Ovary (tissue), 9 donors: Measurements from ENCODE around the gene PTPRN2. TPM values are rescaled to one million over a fixed set of nuclear protein-coding genes. Genes with fewer than 3 reads are reported as not detected.

Source experiments
- DNase-seq, 5 donors: peaks; one replicate each; pipeline ENCODE4 v3.0.0-alpha.2; 2019 to 2020
- H3K27ac ChIP-seq, 2 donors: fragments of 200-600 bp; one replicate each; pipeline versions ENCODE4 v1.5.1 to v1.8.0; 2019 to 2022
- H3K27me3 ChIP-seq: fragments of 200-600 bp; one replicate; pipeline ENCODE4 v1.8.0; 2022
- H3K36me3 ChIP-seq: fragments of 200-600 bp; sonication (generic); one replicate; pipeline ENCODE4 v1.5.1; 2019
- H3K4me1 ChIP-seq: one replicate; pipeline ENCODE4 v1.8.1; 2013; ENCODE audit warnings: mild to moderate bottlenecking, moderate library complexity; ENCODE audit not compliant: insufficient read depth
- H3K4me3 ChIP-seq: fragments of 200-600 bp; sonication (generic); one replicate; pipeline ENCODE4 v1.5.1; 2017
- H3K9me3 ChIP-seq, 2 donors: fragments of 200-600 bp in 1 of 2; sonication (generic) in 1 of 2; one replicate each; pipeline versions ENCODE4 v1.5.1 to v1.8.1; 2013 to 2019; ENCODE audit warnings: mild to moderate bottlenecking in 1 of 2, moderate library complexity in 1 of 2
- EP300 ChIP-seq: sonication (generic); formaldehyde crosslinking; IDR thresholded peaks from one replicate; pipeline ENCODE4 v1.6.1; 2017; ENCODE audit warnings: antibody characterized with exemption
- POLR2A ChIP-seq: fragments of 450-650 bp; IDR thresholded peaks from one replicate; pipeline ENCODE4 v1.6.1; 2017; ENCODE audit warnings: antibody characterized with exemption, mild to moderate bottlenecking, moderate library complexity
- WGBS, 3 donors: extraction: QIAGEN DNeasy Blood & Tissue Kit in 1 of 3; methylation state at CpG; one replicate each; pipeline versions ENCODE4 v1.1.5 to v1.1.7; 2013 to 2017; 5-methylcytosine and 5-hydroxymethylcytosine counted together
- intact Hi-C, 4 donors: fragments of 100-400 bp; cut with DNase I; formaldehyde crosslinking; loops; one replicate each; pipeline versions ENCODE4 v1.11.0 to v1.15.1; 2022 to 2023
- polyA plus RNA-seq, 2 donors: library from polyadenylated mRNA; stranded (reverse); fragments of 200-250 nt in 1 of 2; fragments of 350-450 nt in 1 of 2; fragmentation: Illumina TruSeq in 1 of 2; extraction: RNeasy Lipid Tissue Mini Kit (QIAGEN cat#74804) in 1 of 2; gene quantifications; one replicate each; pipeline ENCODE4 v1.2.3, GENCODE V29; 2013 to 2014
- total RNA-seq, 7 donors: library from RNA; depleted of rRNA in 2 of 7; stranded (reverse); fragments of >200 nt in 2 of 7; fragmentation: NEBNext Ultra II Directional in 3 of 7; extraction: Animal tissue kit (Norgen Biotek cat#: 25700) in 3 of 7; gene quantifications; one replicate each; pipeline versions ENCODE4 v1.1.0 to v1.2.4, GENCODE V29; 2016 to 2023
- TF ChIP-seq, protein P1 (sequence below), 3 donors: fragments of 450-650 bp in 2 of 3; fragments of 200-600 bp in 1 of 3; IDR thresholded peaks; one replicate each; pipeline versions ENCODE4 v1.5.1 to v1.8.0; 2016 to 2022; ENCODE audit warnings: antibody characterized with exemption in 3 of 3, mild to moderate bottlenecking in 1 of 3
- donor health status: DM: no; HTN: no; CAD: no; lungs with moderate emphysema.
- donor health status: DM: no; HTN: no; CAD: no.
- donor health status: Bipolar disorder and iron deficiency.
- donor health status: DM: yes; HTN: yes; CAD: no.
- donor health status: DM: no; HTN: no; CAD: no.
- donor health status: DM: yes; HTN: yes; CAD: no.

Gene PTPRN2
- total and polyA plus RNA-seq, 9 donors, result 3.5 to 11.1 (median 5.9) TPM

- Histone ChIP-seq H3K36me3 (no peaks in the 10 kb centered on the region), H3K4me1 (no peaks in the 10 kb centered on the region), H3K27me3 (no peaks in the 10 kb centered on the region), H3K27ac (no peak overlapping the region), H3K4me3 (no peak overlapping the region), H3K9me3 (no peaks in the 10 kb centered on the region)
- WGBS, 3 donors, result 79 to 86% (median 84%) methylated on average over 14 of the region's 14 CpGs
- DNase-seq, result no peak
- TF ChIP-seq POLR2A (no peak), EP300 (no peak)
- TF ChIP-seq, protein P1, sequence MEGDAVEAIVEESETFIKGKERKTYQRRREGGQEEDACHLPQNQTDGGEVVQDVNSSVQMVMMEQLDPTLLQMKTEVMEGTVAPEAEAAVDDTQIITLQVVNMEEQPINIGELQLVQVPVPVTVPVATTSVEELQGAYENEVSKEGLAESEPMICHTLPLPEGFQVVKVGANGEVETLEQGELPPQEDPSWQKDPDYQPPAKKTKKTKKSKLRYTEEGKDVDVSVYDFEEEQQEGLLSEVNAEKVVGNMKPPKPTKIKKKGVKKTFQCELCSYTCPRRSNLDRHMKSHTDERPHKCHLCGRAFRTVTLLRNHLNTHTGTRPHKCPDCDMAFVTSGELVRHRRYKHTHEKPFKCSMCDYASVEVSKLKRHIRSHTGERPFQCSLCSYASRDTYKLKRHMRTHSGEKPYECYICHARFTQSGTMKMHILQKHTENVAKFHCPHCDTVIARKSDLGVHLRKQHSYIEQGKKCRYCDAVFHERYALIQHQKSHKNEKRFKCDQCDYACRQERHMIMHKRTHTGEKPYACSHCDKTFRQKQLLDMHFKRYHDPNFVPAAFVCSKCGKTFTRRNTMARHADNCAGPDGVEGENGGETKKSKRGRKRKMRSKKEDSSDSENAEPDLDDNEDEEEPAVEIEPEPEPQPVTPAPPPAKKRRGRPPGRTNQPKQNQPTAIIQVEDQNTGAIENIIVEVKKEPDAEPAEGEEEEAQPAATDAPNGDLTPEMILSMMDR (IDR thresholded peaks at IDR 0.05), result no peak
- intact Hi-C loops, result no loop called here
These were observed 222.4 kb downstream of the PTPRN2 start for GRCh38 chr7:158365267-158365666.

DNA sequence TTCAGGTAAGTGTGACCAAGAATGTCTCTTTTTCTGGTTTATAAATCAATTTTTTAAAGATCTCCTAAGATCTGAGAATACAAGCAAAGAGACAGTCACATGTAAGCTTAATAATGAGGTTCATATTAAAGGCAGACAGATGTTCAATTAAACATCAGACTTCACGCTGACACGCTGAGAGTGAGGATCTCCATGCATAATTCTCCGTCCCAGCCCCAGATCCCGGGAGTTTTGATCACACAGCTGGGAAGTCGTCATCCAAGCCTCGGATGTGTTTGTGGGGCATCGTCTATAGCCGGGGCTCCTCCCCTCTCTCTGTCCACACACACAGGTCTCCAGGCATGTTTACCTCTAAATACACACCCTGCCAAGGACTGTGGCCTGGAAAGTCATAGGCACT lies 223.2 kb downstream of the PTPRN2 start:
- TF ChIP-seq EP300 (no peak), POLR2A (no peak)
- TF ChIP-seq, protein P1 (IDR thresholded peaks at IDR 0.05), result no peak
- whole genome bisulfite sequencing, 3 donors, result 69 to 78% (median 73%) methylated on average over 8 of the region's 8 CpGs
- Histone ChIP-seq H3K27ac (no peak overlapping the region), H3K27me3 (no peaks in the 10 kb centered on the region), H3K9me3 (no peaks in the 10 kb centered on the region), H3K4me3 (no peak overlapping the region), H3K36me3 (no peaks in the 10 kb centered on the region), H3K4me1 (no peaks in the 10 kb centered on the region)
- no peak for DNase-seq
- intact Hi-C loops, result no loop called here

- Histone ChIP-seq H3K27me3 (no peaks in the 10 kb centered on the region), H3K4me3 (no peak overlapping the region), H3K36me3 (no peaks in the 10 kb centered on the region), H3K4me1 (no peaks in the 10 kb centered on the region), H3K9me3 (no peaks in the 10 kb centered on the region), H3K27ac (no peak overlapping the region)
- DNase-seq, result no peak
- WGBS, 3 donors, result 69 to 79% (median 77%) methylated on average over 40 of the region's 40 CpGs
- no peak for TF ChIP-seq EP300
- no peak for TF ChIP-seq POLR2A
- TF ChIP-seq, protein P1 (IDR thresholded peaks at IDR 0.05), result no peak
- intact Hi-C loops, result no loop called here
These were observed 224.4 kb downstream of the PTPRN2 start for GRCh38 chr7:158362912-158363905.

DNA sequence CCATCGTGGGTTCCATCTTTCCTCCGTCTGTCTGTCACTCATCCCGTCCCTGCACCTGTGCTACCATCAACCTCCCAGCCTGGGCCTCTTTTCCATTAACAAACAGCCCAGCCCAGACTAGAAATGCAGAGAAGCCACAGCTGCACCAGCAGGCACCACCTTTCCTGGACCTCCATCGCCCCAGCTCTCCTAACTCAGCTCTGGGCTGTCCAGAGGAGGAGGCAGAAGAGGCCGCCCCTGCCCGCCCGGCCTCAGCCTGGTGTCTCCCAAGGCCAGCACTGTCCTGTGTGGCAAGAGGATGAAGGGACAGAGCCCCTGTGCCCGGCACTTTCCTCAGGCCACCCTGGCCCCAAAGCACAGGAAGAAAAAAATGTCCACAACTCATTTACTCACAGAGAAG lies 225.6 kb downstream of the PTPRN2 start:
- Histone ChIP-seq H3K4me3 (no peak overlapping the region), H3K4me1 (no peaks in the 10 kb centered on the region), H3K36me3 (no peaks in the 10 kb centered on the region), H3K27ac (no peak overlapping the region), H3K9me3 (no peaks in the 10 kb centered on the region), H3K27me3 (no peaks in the 10 kb centered on the region)
- intact Hi-C loops, result no loop called here
- no peak for TF ChIP-seq POLR2A
- TF ChIP-seq, protein P1 (IDR thresholded peaks at IDR 0.05), result no peak
- WGBS, 3 donors, result 84 to 85% (median 85%) methylated on average over 8 of the region's 8 CpGs
- no peak for DNase-seq
